Testis (tissue), 3 donors: ENCODE data around the gene PNMA8B. TPM values are rescaled to one million over a fixed set of nuclear protein-coding genes. Genes with fewer than 3 reads are reported as not detected.

Experiments used
- DNase-seq: peaks from one replicate; pipeline ENCODE4 v3.0.0-alpha.2; 2019
- H3K27ac ChIP-seq, 2 donors: fragments of 200-600 bp; sonication (generic); one replicate each; pipeline ENCODE4 v1.5.1; 2019
- H3K27me3 ChIP-seq: fragments of 200-600 bp; sonication (generic); one replicate; pipeline ENCODE4 v1.5.1; 2019
- H3K36me3 ChIP-seq: fragments of 200-600 bp; sonication (generic); one replicate; pipeline ENCODE4 v1.5.1; 2017; ENCODE audit warnings: low read depth; ENCODE audit errors: missing control alignments
- H3K4me1 ChIP-seq: fragments of 200-600 bp; sonication (generic); one replicate; pipeline ENCODE4 v1.5.1; 2019
- H3K4me3 ChIP-seq, 2 donors: fragments of 200-600 bp; sonication (generic); one replicate each; pipeline ENCODE4 v1.5.1; 2017 to 2019
- H3K9me3 ChIP-seq: fragments of 200-600 bp; sonication (generic); one replicate; pipeline ENCODE4 v1.5.1; 2017
- POLR2A ChIP-seq: fragments of 450-650 bp; IDR thresholded peaks from one replicate; pipeline ENCODE4 v1.6.1; 2017; ENCODE audit warnings: antibody characterized with exemption, mild to moderate bottlenecking, moderate library complexity
- WGBS, 2 donors: methylation state at CpG; one replicate each; pipeline ENCODE4 v1.1.5; 2018; 5-methylcytosine and 5-hydroxymethylcytosine counted together
- intact Hi-C: fragments of 100-400 bp; cut with DNase I; formaldehyde crosslinking; loops from one replicate; pipeline ENCODE4 v1.15.1; 2023; ENCODE audit warnings: low total_unique reads
- polyA plus RNA-seq: library from polyadenylated mRNA; stranded (reverse); fragments of 350-450 nt; fragmentation: Illumina TruSeq; extraction: RNeasy Lipid Tissue Mini Kit (QIAGEN cat#74804); gene quantifications from one replicate; pipeline ENCODE4 v1.2.3, GENCODE V29; 2014; ENCODE audit warnings: low read depth, low replicate concordance; ENCODE audit not compliant: insufficient read depth
- total RNA-seq, 2 donors: library from RNA; depleted of rRNA; stranded (reverse); fragments of >200 nt; gene quantifications; one replicate each; pipeline ENCODE4 v1.2.3, GENCODE V29; 2016
- TF ChIP-seq, protein P1 (sequence below), 3 experiments: fragments of 450-650 bp in 2 of 3; fragments of 200-600 bp in 1 of 3; sonication (generic) in 1 of 3; IDR thresholded peaks; one replicate each; pipeline ENCODE4 v1.5.1; 2016 to 2019; ENCODE audit warnings: antibody characterized with exemption in 3 of 3, mild to moderate bottlenecking in 2 of 3, moderate library complexity in 1 of 3

PNMA8B gene
- total and polyA plus RNA-seq, 3 donors from 2014 or later: 1.6 to 3.1 (median 3.1) TPM

DNA sequence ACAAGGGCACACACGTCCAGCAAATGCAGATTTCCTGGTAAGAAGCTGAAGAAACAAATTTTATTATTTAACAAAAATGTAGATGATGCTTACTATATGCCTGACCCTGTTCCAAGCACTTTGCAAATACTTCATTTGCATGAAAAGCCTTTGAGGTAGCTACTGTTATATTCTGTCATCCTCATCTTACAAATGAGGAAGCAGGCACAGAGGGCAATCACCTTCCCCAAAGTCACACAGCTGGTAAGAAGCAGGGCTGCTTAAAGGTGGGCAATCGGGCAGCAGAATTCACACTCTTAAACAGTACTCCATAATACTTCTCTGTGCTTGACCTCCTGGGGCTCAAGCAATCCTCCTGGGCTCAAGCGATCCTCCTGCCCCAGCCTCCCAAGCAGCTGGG, 48.7 kb downstream of the PNMA8B start:
- Histone ChIP-seq H3K27ac (no peak overlapping the region), H3K4me3 (no peak overlapping the region), H3K4me1 (peaks cover 24% of the 10 kb centered on the region), H3K36me3 (no peaks in the 10 kb centered on the region), H3K27me3 (no peaks in the 10 kb centered on the region), H3K9me3 (no peaks in the 10 kb centered on the region)
- WGBS, 2 donors: 52 to 55% methylated on average over 3 of the region's 3 CpGs
- TF ChIP-seq POLR2A: no peak
- TF ChIP-seq, protein P1, sequence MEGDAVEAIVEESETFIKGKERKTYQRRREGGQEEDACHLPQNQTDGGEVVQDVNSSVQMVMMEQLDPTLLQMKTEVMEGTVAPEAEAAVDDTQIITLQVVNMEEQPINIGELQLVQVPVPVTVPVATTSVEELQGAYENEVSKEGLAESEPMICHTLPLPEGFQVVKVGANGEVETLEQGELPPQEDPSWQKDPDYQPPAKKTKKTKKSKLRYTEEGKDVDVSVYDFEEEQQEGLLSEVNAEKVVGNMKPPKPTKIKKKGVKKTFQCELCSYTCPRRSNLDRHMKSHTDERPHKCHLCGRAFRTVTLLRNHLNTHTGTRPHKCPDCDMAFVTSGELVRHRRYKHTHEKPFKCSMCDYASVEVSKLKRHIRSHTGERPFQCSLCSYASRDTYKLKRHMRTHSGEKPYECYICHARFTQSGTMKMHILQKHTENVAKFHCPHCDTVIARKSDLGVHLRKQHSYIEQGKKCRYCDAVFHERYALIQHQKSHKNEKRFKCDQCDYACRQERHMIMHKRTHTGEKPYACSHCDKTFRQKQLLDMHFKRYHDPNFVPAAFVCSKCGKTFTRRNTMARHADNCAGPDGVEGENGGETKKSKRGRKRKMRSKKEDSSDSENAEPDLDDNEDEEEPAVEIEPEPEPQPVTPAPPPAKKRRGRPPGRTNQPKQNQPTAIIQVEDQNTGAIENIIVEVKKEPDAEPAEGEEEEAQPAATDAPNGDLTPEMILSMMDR (IDR thresholded peaks at IDR 0.05): no peak
- intact Hi-C loops: no loop called here
- no peak for DNase-seq

- no peaks in the 10 kb centered on the region for H3K9me3 ChIP-seq
- no peaks in the 10 kb centered on the region for H3K36me3 ChIP-seq
- no peak for TF ChIP-seq POLR2A
- TF ChIP-seq, protein P1 (IDR thresholded peaks at IDR 0.05): no peak
- intact Hi-C loops: no loop called here
- no peak overlapping the region for H3K4me3 ChIP-seq
- DNase-seq: no peak
- H3K27me3 ChIP-seq: no peaks in the 10 kb centered on the region
- WGBS, 2 donors: 87 to 88% methylated on average over 14 of the region's 15 CpGs
- no peak overlapping the region for H3K27ac ChIP-seq
- peaks cover 31% of the 10 kb centered on the region for H3K4me1 ChIP-seq
Observed at GRCh38 chr19:46446021-46446420, 49.6 kb downstream of the PNMA8B start.

DNA sequence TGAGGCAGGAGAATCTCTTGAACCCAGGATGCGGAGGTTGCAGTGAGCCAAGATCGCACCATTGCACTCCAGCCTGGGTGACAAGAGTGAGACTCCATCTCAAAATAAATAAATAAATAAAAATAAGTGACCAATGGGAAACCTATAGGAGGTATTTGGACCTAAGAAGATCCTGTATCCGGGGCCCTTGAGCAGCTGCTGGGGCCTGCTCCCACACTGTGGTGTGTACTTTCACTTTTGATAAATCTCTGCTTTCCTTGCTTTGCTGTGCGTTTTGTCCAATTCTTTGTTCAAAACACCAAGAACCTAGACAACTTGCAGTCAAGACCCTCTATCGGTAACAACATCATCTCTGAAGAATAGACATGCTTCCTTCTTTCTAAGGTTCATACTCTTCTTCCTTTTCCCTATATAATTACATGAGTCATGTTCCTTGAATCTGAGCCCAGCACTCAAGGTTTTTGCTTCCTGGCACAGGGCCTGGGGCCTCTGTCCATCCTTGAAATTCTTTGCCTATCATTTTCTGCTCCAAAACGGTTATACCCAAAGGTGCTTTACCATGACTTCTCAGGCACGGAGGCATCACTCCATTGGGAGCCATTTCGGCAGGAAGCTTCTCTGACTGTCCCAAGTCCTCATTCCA, 52.7 kb downstream of the PNMA8B start:
- no peaks in the 10 kb centered on the region for H3K9me3 ChIP-seq
- H3K27ac ChIP-seq: peak overlapping the region; percentile 0 to 29
- no peaks in the 10 kb centered on the region for H3K36me3 ChIP-seq
- no peak overlapping the region for H3K4me3 ChIP-seq
- no peaks in the 10 kb centered on the region for H3K27me3 ChIP-seq
- 36 to 43% methylated on average over 8 of the region's 8 CpGs for WGBS, 2 donors
- TF ChIP-seq, protein P1 (IDR thresholded peaks at IDR 0.05): no peak
- TF ChIP-seq POLR2A: no peak
- intact Hi-C loops: no loop called here
- peaks cover 29% of the 10 kb centered on the region for H3K4me1 ChIP-seq
- DNase-seq: peak; percentile 70

DNA sequence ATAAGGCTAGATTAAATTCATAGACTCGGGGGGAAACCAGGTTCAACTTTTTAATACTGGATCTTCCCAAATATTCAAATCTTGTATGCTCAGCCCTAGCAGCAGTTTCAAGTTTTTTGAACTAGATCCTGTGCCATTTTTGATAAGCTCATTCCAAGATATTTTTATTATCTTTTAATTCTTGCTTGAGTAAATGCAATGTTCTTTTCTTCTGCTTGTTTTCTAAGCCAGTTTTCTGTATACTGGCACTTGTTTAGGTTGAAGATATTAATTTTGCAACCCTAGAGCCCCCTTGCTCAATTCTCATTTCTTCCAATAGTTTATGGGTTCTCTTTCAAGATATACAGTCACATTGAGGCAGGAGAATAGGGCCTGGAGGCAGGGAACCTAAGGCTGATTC, 53.8 kb downstream of the PNMA8B start:
- Histone ChIP-seq H3K9me3 (no peaks in the 10 kb centered on the region), H3K27ac (peak overlapping the region; percentile 24 to 29), H3K27me3 (no peaks in the 10 kb centered on the region), H3K36me3 (no peaks in the 10 kb centered on the region), H3K4me3 (no peak overlapping the region), H3K4me1 (peaks cover 20% of the 10 kb centered on the region)
- 36 to 48% methylated on average over 1 of the region's 1 CpG for WGBS, 2 donors
- TF ChIP-seq POLR2A: no peak
- TF ChIP-seq, protein P1 (IDR thresholded peaks at IDR 0.05): no peak
- intact Hi-C loops: no loop called here
- no peak for DNase-seq

Other genes starting within 250 kb of the PNMA8B start
- 100 to 1,000 TPM in 1 of 2 donors, 10 to 100 TPM in 1; 82.6 to 105 TPM for gene HIF3A, start 198.8 kb downstream of the PNMA8B start, total RNA-seq
- gene HIF3A, start 198.8 kb downstream of the PNMA8B start, polyA plus RNA-seq: 3.8 TPM
- 10 to 100 TPM; 71.7 to 72.8 TPM for gene PPP5C, start 148.8 kb downstream of the PNMA8B start, total RNA-seq
- gene PPP5C, start 148.8 kb downstream of the PNMA8B start, polyA plus RNA-seq: 49.1 TPM
- 10 to 100 TPM; 23.3 to 33.8 TPM for gene CCDC8, start 82.3 kb downstream of the PNMA8B start, total RNA-seq
- 20.1 TPM for gene CCDC8, start 82.3 kb downstream of the PNMA8B start, polyA plus RNA-seq
- 1 to 10 TPM; 1.4 to 1.9 TPM for gene PNMA8C, start 66.9 kb downstream of the PNMA8B start, total RNA-seq
- gene PNMA8C, start 66.9 kb downstream of the PNMA8B start, polyA plus RNA-seq: 1.2 TPM
- 10 to 100 TPM; 34.9 to 44.3 TPM for gene PNMA8A, start 24.3 kb downstream of the PNMA8B start, total RNA-seq
- gene PNMA8A, start 24.3 kb downstream of the PNMA8B start, polyA plus RNA-seq: 48.1 TPM
- 100 to 1,000 TPM; 357 to 380 TPM for gene CALM3, start 105.5 kb upstream of the PNMA8B start, total RNA-seq
- 889 TPM for gene CALM3, start 105.5 kb upstream of the PNMA8B start, polyA plus RNA-seq
- under 1 TPM; 0.63 to 0.87 TPM for gene PTGIR, start 129.2 kb upstream of the PNMA8B start, total RNA-seq
- gene PTGIR, start 129.2 kb upstream of the PNMA8B start, polyA plus RNA-seq: 1.0 TPM
- gene GNG8, start 140.3 kb upstream of the PNMA8B start, total RNA-seq: not detected
- not detected for gene GNG8, start 140.3 kb upstream of the PNMA8B start, polyA plus RNA-seq
- 10 to 100 TPM; 17.2 to 30.6 TPM for gene DACT3, start 165.3 kb upstream of the PNMA8B start, total RNA-seq
- 19.8 TPM for gene DACT3, start 165.3 kb upstream of the PNMA8B start, polyA plus RNA-seq
- 10 to 100 TPM; 25.6 to 35.4 TPM for gene PRKD2, start 221.2 kb upstream of the PNMA8B start, total RNA-seq
- gene PRKD2, start 221.2 kb upstream of the PNMA8B start, polyA plus RNA-seq: 22.6 TPM